ENCODE measurements around the gene ARHGAP24. TPM values are rescaled to one million over a fixed set of nuclear protein-coding genes. Genes with fewer than 3 reads are reported as not detected.
"Not testable (repeated sequence)": the region's sequence is repeated elsewhere in the genome, so short reads cannot be mapped to it uniquely, and the experiment has no call there.

Gene ARHGAP24
- total and polyA plus RNA-seq, 2 donors (not counting 1 experiment from before 2014, with no cell fraction given): 15.9 to 40.5 TPM

DNA sequence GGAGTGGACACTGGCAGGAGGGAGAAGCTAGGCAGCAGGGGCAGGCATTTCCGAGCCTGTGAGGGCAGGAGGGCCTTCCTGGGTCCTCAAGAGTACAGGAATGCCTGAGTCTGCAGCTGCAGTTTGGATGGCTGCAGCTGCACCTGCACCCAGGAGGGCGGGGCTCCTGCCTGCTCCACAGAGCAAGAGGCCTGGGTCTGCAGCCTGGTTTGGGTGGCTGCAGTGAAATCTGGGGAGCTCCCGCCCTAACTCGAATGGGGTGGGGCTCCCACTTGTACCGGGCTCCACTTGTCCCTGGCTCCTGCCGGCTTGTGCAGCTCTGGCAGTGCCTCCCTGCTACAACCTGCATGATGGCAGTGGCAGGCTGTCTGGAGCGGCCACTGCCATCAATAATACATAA is 436.0 kb downstream of the ARHGAP24 start:
- DNase-seq (ENCODE audit: low read depth in 2 of 2): no peak
- no peaks in the 10 kb centered on the region for H3K79me2 ChIP-seq (ENCODE audit: control insufficient read depth, insufficient read depth, low read length)

DNA sequence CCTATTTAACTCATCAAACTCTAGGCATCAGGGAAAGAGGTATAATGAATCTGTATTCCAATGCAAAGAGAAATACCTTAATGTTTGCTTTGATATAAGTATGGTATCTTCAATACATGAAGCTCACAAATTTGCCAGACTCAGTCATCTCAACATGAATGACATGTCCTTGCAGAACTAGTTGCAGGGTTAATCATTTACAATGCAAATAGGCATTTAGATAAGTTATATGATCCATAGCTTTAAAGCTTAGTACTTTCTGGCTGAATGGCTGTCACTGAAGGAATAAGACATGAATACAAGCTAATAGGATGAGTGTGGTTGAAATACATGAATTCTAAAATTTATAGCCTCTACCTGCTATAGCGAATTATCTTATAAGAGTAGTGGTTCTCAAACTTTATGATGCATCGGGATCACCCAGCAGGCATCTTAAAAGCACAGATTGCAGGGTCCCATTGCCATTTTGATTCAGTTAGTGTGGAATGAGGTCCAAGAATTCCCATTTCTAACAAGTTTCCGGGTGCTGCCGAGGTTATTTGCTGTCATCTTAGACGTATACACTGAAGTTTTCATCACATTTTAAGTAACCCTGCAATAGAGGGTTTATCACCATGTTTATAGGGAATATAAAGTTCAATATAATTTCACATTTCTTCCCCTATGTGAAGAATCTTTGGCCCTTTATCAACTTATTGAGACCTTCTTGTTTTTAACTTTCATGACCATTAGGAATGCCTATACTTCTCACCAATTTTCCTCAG is 439.2 kb downstream of the ARHGAP24 start:
- H3K4me1 ChIP-seq (ENCODE audit: control insufficient read depth, extremely low read depth, insufficient read depth, low read length): no peaks in the 10 kb centered on the region
- no peak overlapping the region for H2AFZ ChIP-seq (ENCODE audit: low read length)
- no peak for DNase-seq (ENCODE audit: low read depth in 2 of 2)
- H3K36me3 ChIP-seq (ENCODE audit: control insufficient read depth, insufficient read depth, low read length): no peaks in the 10 kb centered on the region
- H3K27me3 ChIP-seq (ENCODE audit: control insufficient read depth, insufficient read depth, low read length): no peaks in the 10 kb centered on the region
- no peak for TF ChIP-seq CTCF (conservative IDR thresholded peaks at IDR 0.05 in 1 of 2, IDR thresholded peaks at IDR 0.05 in 1 of 2; ENCODE audit: low read depth in 1 of 2, low read length in 2 of 2)
- H3K79me2 ChIP-seq (ENCODE audit: control insufficient read depth, insufficient read depth, low read length): no peaks in the 10 kb centered on the region
- no peak overlapping the region for H3K4me3 ChIP-seq (replicated peaks in 1 of 4; ENCODE audit: control extremely low read depth in 1 of 4, insufficient read depth in 1 of 4, low read depth in 3 of 4, low read length in 4 of 4)
- no peak overlapping the region for H3K4me2 ChIP-seq (ENCODE audit: extremely low read depth, insufficient read depth, low read length)
- no peaks in the 10 kb centered on the region for H3K9me3 ChIP-seq (ENCODE audit: control insufficient read depth, insufficient read depth, low read depth, low read length)
- no peak overlapping the region for H3K9ac ChIP-seq (ENCODE audit: insufficient read depth, low read length)
- no peaks in the 10 kb centered on the region for H4K20me1 ChIP-seq (ENCODE audit: control insufficient read depth, extremely low read depth, insufficient read depth, low read length)
- H3K27ac ChIP-seq (ENCODE audit: insufficient read depth, low read length): no peak overlapping the region

More for the DNA sequence above, 436.0 kb downstream of the ARHGAP24 start:
- TF ChIP-seq EZH2 (IDR thresholded peaks at IDR 0.05; ENCODE audit: low read length, missing control alignments): no peak
- no peak for TF ChIP-seq CTCF (conservative IDR thresholded peaks at IDR 0.05 in 1 of 2, IDR thresholded peaks at IDR 0.05 in 1 of 2; ENCODE audit: low read depth in 1 of 2, low read length in 2 of 2)
- no peak overlapping the region for H2AFZ ChIP-seq (ENCODE audit: low read length)
- no peak overlapping the region for H3K9ac ChIP-seq (ENCODE audit: insufficient read depth, low read length)
- H3K4me3 ChIP-seq (replicated peaks in 1 of 4; ENCODE audit: control extremely low read depth in 1 of 4, insufficient read depth in 1 of 4, low read depth in 3 of 4, low read length in 4 of 4): no peak overlapping the region
- H3K4me1 ChIP-seq (ENCODE audit: control insufficient read depth, extremely low read depth, insufficient read depth, low read length): no peaks in the 10 kb centered on the region
- no peaks in the 10 kb centered on the region for H4K20me1 ChIP-seq (ENCODE audit: control insufficient read depth, extremely low read depth, insufficient read depth, low read length)
- no peaks in the 10 kb centered on the region for H3K27me3 ChIP-seq (ENCODE audit: control insufficient read depth, insufficient read depth, low read length)
- no peak overlapping the region for H3K27ac ChIP-seq (ENCODE audit: insufficient read depth, low read length)
- H3K4me2 ChIP-seq (ENCODE audit: extremely low read depth, insufficient read depth, low read length): no peak overlapping the region
- H3K36me3 ChIP-seq (ENCODE audit: control insufficient read depth, insufficient read depth, low read length): no peaks in the 10 kb centered on the region
- no peaks in the 10 kb centered on the region for H3K9me3 ChIP-seq (ENCODE audit: control insufficient read depth, insufficient read depth, low read depth, low read length)

DNA sequence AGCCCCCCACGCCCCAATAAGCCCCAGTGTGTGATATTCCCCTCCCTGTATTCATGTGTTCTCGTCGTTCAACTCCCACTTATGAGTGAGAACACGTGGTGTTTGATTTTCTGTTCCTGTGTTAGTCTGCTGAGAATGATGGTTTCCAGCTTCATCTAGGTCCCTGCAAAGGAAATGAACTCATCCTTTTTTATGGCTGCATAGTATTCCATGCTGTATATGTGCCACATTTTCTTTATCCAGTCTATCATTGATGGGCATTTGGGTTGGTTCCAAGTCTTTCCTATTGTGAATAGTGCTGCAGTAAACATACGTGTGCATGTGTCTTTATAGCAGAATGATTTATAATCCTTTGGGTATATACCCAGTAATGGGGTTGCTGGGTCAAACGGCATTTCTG is 440.6 kb downstream of the ARHGAP24 start:
- H3K4me3 ChIP-seq (replicated peaks in 1 of 4; ENCODE audit: control extremely low read depth in 1 of 4, insufficient read depth in 1 of 4, low read depth in 3 of 4, low read length in 4 of 4); H3K27ac ChIP-seq (ENCODE audit: insufficient read depth, low read length); H3K79me2 ChIP-seq (ENCODE audit: control insufficient read depth, insufficient read depth, low read length); H3K9me3 ChIP-seq (ENCODE audit: control insufficient read depth, insufficient read depth, low read depth, low read length); H2AFZ ChIP-seq (ENCODE audit: low read length); H3K4me2 ChIP-seq (ENCODE audit: extremely low read depth, insufficient read depth, low read length); H3K4me1 ChIP-seq (ENCODE audit: control insufficient read depth, extremely low read depth, insufficient read depth, low read length); H3K36me3 ChIP-seq (ENCODE audit: control insufficient read depth, insufficient read depth, low read length); H4K20me1 ChIP-seq (ENCODE audit: control insufficient read depth, extremely low read depth, insufficient read depth, low read length); H3K9ac ChIP-seq (ENCODE audit: insufficient read depth, low read length); DNase-seq (ENCODE audit: low read depth in 2 of 2); H3K27me3 ChIP-seq (ENCODE audit: control insufficient read depth, insufficient read depth, low read length): not testable (repeated sequence)
